ENCODE results near the gene MXD3.
A peak's percentile ranks its signal among the peaks of the same experiment; 100 is the strongest.

Gene MXD3

GRCh38 chr5:177312649-177313181 lies 1.0 kb upstream of the MXD3 start:
- no peak overlapping the region for H3K27ac ChIP-seq (ENCODE audit: low read depth, low read length)
- H3K4me1 ChIP-seq (ENCODE audit: control insufficient read depth in 5 of 5, insufficient read depth in 5 of 5, low read length in 5 of 5) = peaks cover 0 to 40% (median 30%) of the 10 kb centered on the region in 5 donors
- H3K27me3 ChIP-seq (ENCODE audit: control insufficient read depth in 5 of 5, insufficient read depth in 4 of 5, low read length in 5 of 5) = no peaks in the 10 kb centered on the region
- H3K9me3 ChIP-seq (ENCODE audit: control insufficient read depth in 5 of 5, low read length in 5 of 5) = no peaks in the 10 kb centered on the region
- peak overlapping the region in 3 of 5 donors; percentile 33 to 73 (median 67) for H3K4me3 ChIP-seq (ENCODE audit: low read depth in 1 of 5, low read length in 5 of 5)
- H3K9ac ChIP-seq (ENCODE audit: low read length in 5 of 5) = no peak overlapping the region
- H3K36me3 ChIP-seq (ENCODE audit: control insufficient read depth in 5 of 5, insufficient read depth in 5 of 5, low read length in 5 of 5) = peaks cover 0 to 3% (median 0%) of the 10 kb centered on the region in 5 donors

GRCh38 chr5:177311392-177311722 lies 341 bp downstream of the MXD3 start:
- Histone ChIP-seq H3K9ac (ENCODE audit: low read length in 5 of 5) (no peak overlapping the region), H3K4me3 (ENCODE audit: low read depth in 1 of 5, low read length in 5 of 5) (peak overlapping the region in 4 of 5 donors; percentile 27 to 73 (median 63)), H3K4me1 (ENCODE audit: control insufficient read depth in 5 of 5, insufficient read depth in 5 of 5, low read length in 5 of 5) (peaks cover 2 to 51% (median 40%) of the 10 kb centered on the region in 5 donors), H3K36me3 (ENCODE audit: control insufficient read depth in 5 of 5, insufficient read depth in 5 of 5, low read length in 5 of 5) (peaks cover 0 to 13% (median 12%) of the 10 kb centered on the region in 5 donors), H3K27me3 (ENCODE audit: control insufficient read depth in 5 of 5, insufficient read depth in 4 of 5, low read length in 5 of 5) (no peaks in the 10 kb centered on the region), H3K9me3 (ENCODE audit: control insufficient read depth in 5 of 5, low read length in 5 of 5) (no peaks in the 10 kb centered on the region), H3K27ac (ENCODE audit: low read depth, low read length) (no peak overlapping the region)

- Histone ChIP-seq H3K4me3 (ENCODE audit: low read depth in 1 of 5, low read length in 5 of 5) (peak overlapping the region in 2 of 5 donors; percentile 59 to 73), H3K27me3 (ENCODE audit: control insufficient read depth in 5 of 5, insufficient read depth in 4 of 5, low read length in 5 of 5) (no peaks in the 10 kb centered on the region), H3K9ac (ENCODE audit: low read length in 5 of 5) (no peak overlapping the region), H3K36me3 (ENCODE audit: control insufficient read depth in 5 of 5, insufficient read depth in 5 of 5, low read length in 5 of 5) (peaks cover 0 to 18% (median 17%) of the 10 kb centered on the region in 5 donors), H3K27ac (ENCODE audit: low read depth, low read length) (no peak overlapping the region), H3K4me1 (ENCODE audit: control insufficient read depth in 5 of 5, insufficient read depth in 5 of 5, low read length in 5 of 5) (peaks cover 2 to 56% (median 40%) of the 10 kb centered on the region in 5 donors), H3K9me3 (ENCODE audit: control insufficient read depth in 5 of 5, low read length in 5 of 5) (no peaks in the 10 kb centered on the region)
Measured at GRCh38 chr5:177310757-177311391, 824 bp downstream of the MXD3 start.

GRCh38 chr5:177310332-177310731 lies 1.4 kb downstream of the MXD3 start:
- H3K36me3 ChIP-seq (ENCODE audit: control insufficient read depth in 5 of 5, insufficient read depth in 5 of 5, low read length in 5 of 5) = peaks cover 0 to 23% (median 21%) of the 10 kb centered on the region in 5 donors
- H3K4me3 ChIP-seq (ENCODE audit: low read depth in 1 of 5, low read length in 5 of 5) = no peak overlapping the region
- H3K27ac ChIP-seq (ENCODE audit: low read depth, low read length) = no peak overlapping the region
- H3K9me3 ChIP-seq (ENCODE audit: control insufficient read depth in 5 of 5, low read length in 5 of 5) = no peaks in the 10 kb centered on the region
- no peak overlapping the region for H3K9ac ChIP-seq (ENCODE audit: low read length in 5 of 5)
- H3K27me3 ChIP-seq (ENCODE audit: control insufficient read depth in 5 of 5, insufficient read depth in 4 of 5, low read length in 5 of 5) = no peaks in the 10 kb centered on the region
- H3K4me1 ChIP-seq (ENCODE audit: control insufficient read depth in 5 of 5, insufficient read depth in 5 of 5, low read length in 5 of 5) = peaks cover 2 to 62% (median 43%) of the 10 kb centered on the region in 5 donors

GRCh38 chr5:177309351-177310191 lies 2.1 kb downstream of the MXD3 start:
- Histone ChIP-seq H3K9ac (ENCODE audit: low read length in 5 of 5) (no peak overlapping the region), H3K36me3 (ENCODE audit: control insufficient read depth in 5 of 5, insufficient read depth in 5 of 5, low read length in 5 of 5) (peaks cover 0 to 23% (median 21%) of the 10 kb centered on the region in 5 donors), H3K4me1 (ENCODE audit: control insufficient read depth in 5 of 5, insufficient read depth in 5 of 5, low read length in 5 of 5) (peaks cover 2 to 69% (median 48%) of the 10 kb centered on the region in 5 donors)

GRCh38 chr5:177308740-177309139 lies 3.0 kb downstream of the MXD3 start:
- Histone ChIP-seq H3K4me1 (ENCODE audit: control insufficient read depth in 5 of 5, insufficient read depth in 5 of 5, low read length in 5 of 5) (peaks cover 4 to 77% (median 56%) of the 10 kb centered on the region in 5 donors), H3K9me3 (ENCODE audit: control insufficient read depth in 5 of 5, low read length in 5 of 5) (no peaks in the 10 kb centered on the region), H3K27ac (ENCODE audit: low read depth, low read length) (no peak overlapping the region), H3K27me3 (ENCODE audit: control insufficient read depth in 5 of 5, insufficient read depth in 4 of 5, low read length in 5 of 5) (no peaks in the 10 kb centered on the region), H3K4me3 (ENCODE audit: low read depth in 1 of 5, low read length in 5 of 5) (no peak overlapping the region), H3K9ac (ENCODE audit: low read length in 5 of 5) (no peak overlapping the region), H3K36me3 (ENCODE audit: control insufficient read depth in 5 of 5, insufficient read depth in 5 of 5, low read length in 5 of 5) (peaks cover 0 to 23% (median 21%) of the 10 kb centered on the region in 5 donors)

More at GRCh38 chr5:177309351-177310191, 2.1 kb downstream of the MXD3 start:
- Histone ChIP-seq H3K27ac (ENCODE audit: low read depth, low read length) (no peak overlapping the region), H3K9me3 (ENCODE audit: control insufficient read depth in 5 of 5, low read length in 5 of 5) (no peaks in the 10 kb centered on the region), H3K4me3 (ENCODE audit: low read depth in 1 of 5, low read length in 5 of 5) (no peak overlapping the region), H3K27me3 (ENCODE audit: control insufficient read depth in 5 of 5, insufficient read depth in 4 of 5, low read length in 5 of 5) (no peaks in the 10 kb centered on the region)

GRCh38 chr5:177307544-177308363 lies 3.9 kb downstream of the MXD3 start:
- no peak overlapping the region for H3K4me3 ChIP-seq (ENCODE audit: low read depth in 1 of 5, low read length in 5 of 5)

GRCh38 chr5:177306674-177307543 lies 4.8 kb downstream of the MXD3 start:
- Histone ChIP-seq H3K4me3 (ENCODE audit: low read depth in 1 of 5, low read length in 5 of 5) (no peak overlapping the region), H3K9me3 (ENCODE audit: control insufficient read depth in 5 of 5, low read length in 5 of 5) (no peaks in the 10 kb centered on the region), H3K4me1 (ENCODE audit: control insufficient read depth in 5 of 5, insufficient read depth in 5 of 5, low read length in 5 of 5) (peaks cover 8 to 82% (median 61%) of the 10 kb centered on the region in 5 donors), H3K27ac (ENCODE audit: low read depth, low read length) (no peak overlapping the region), H3K36me3 (ENCODE audit: control insufficient read depth in 5 of 5, insufficient read depth in 5 of 5, low read length in 5 of 5) (peaks cover 0 to 23% (median 21%) of the 10 kb centered on the region in 5 donors), H3K9ac (ENCODE audit: low read length in 5 of 5) (peak overlapping the region in 1 of 5 donors; percentile 28), H3K27me3 (ENCODE audit: control insufficient read depth in 5 of 5, insufficient read depth in 4 of 5, low read length in 5 of 5) (no peaks in the 10 kb centered on the region)

More at GRCh38 chr5:177307544-177308363, 3.9 kb downstream of the MXD3 start:
- Histone ChIP-seq H3K27me3 (ENCODE audit: control insufficient read depth in 5 of 5, insufficient read depth in 4 of 5, low read length in 5 of 5) (no peaks in the 10 kb centered on the region), H3K27ac (ENCODE audit: low read depth, low read length) (no peak overlapping the region), H3K9me3 (ENCODE audit: control insufficient read depth in 5 of 5, low read length in 5 of 5) (no peaks in the 10 kb centered on the region), H3K9ac (ENCODE audit: low read length in 5 of 5) (peak overlapping the region in 1 of 5 donors; percentile 28), H3K36me3 (ENCODE audit: control insufficient read depth in 5 of 5, insufficient read depth in 5 of 5, low read length in 5 of 5) (peaks cover 0 to 23% (median 21%) of the 10 kb centered on the region in 5 donors), H3K4me1 (ENCODE audit: control insufficient read depth in 5 of 5, insufficient read depth in 5 of 5, low read length in 5 of 5) (peaks cover 4 to 82% (median 60%) of the 10 kb centered on the region in 5 donors)
